ENCODE measurements around the gene ACSS2.

GRCh38 chr20:34834459-34834893 lies 41.9 kb upstream of the ACSS2 start:
- TF ChIP-seq EZH2 (IDR thresholded peaks at IDR 0.05; ENCODE audit: borderline replicate concordance, control insufficient read depth, low read depth, low read length) (no peak), CREM (IDR thresholded peaks at IDR 0.05; ENCODE audit: low read depth) (no peak), IKZF1 (conservative IDR thresholded peaks at IDR 0.05) (no peak)

Measured in GM12878 (cell line).